Activated CD8-positive, alpha-beta memory T cell treated with anti-CD3 and anti-CD28 coated beads for 4 hours (primary cell): Measurements from ENCODE around the gene PIK3R1.

Source experiments
- DNase-seq, 2 donors: peaks; one replicate each; pipeline ENCODE4 v3.0.0-alpha.2; 2020; ENCODE audit warnings: low read depth in 2 of 2

The PIK3R1 gene

DNA sequence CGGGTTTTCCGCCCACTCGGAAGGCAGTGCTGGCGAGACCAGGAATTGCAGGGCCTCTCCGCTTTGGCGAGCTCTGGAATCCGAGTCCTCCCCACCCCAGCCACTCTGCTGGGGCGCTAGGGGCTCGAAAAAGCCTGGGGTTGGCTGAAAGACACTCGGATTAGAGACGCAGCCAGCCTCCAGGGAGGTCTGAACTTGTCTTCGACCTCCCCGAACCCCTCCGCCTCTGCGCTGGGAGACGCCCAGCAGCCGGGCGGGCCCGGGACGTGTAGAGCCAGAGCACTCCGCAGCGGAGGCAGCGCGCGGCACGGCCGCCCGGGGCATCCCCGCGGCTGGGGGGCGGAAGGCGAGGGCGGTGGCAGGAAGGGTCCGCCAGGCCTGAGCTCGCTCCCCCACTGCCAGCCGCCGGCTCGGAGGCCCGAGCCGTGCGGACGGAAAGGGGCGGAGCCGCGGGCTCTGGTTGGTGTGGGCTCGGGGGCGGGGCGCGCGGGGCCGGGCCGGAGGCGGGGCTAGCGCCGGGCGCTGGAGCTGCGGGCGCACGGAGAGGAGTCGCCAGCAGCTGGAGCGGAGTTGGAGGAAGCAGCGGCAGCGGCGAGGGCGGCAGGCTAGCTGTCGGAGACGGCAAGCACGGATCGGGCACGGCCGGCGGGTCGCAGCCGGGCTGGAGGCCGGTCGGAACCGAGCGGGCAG lies at the start of gene PIK3R1:
Gene PIK3R1, plus strand, starts transcription at position 549 of the 690 bp plus-strand sequence. CDS start 10,920 bp downstream, outside the sequence.
- DNase-seq: peak; percentile 79 to 81

DNA sequence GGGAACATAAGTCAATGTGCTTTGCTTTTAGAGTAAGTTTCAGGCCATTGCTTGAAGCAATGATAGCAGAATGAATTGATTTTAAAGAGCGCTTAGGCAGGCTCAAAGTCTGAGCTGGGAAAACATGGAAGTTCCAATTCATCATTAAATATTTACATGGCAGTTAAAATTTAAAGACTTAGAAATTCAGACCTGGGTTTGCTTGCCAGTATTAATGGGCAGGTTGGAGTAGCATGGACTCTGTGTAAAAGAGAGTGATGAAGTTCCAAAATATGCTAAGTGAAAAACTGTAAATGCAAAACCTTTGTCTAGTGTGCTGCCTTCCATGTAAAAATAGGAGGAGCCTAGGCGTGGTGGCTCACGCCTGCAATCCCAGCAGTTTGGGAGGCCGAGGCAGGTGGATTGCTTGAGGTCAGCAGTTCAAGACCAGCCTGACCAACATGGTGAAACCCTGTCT lies 48.3 kb upstream of the PIK3R1 start:
- no peak for DNase-seq

DNA sequence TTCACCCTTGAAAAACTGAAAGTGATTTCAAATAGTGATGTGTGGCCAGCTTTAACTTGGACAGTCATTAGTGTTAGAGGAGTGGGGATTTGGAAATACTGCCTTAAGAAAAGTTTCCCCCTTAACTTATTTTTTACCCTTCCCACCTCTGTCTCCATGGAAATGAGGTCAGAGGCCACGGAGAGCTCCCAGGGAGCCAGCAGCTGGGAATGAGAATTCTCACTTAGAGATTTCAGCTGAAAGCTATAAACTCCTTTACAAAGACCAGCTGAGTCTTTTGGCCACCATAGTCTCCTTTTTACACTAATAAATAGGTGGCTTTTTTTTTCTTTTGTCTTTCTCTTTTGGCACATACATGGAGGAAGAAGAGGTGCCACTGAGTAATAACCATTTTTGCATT lies 45.7 kb upstream of the PIK3R1 start:
- DNase-seq: no peak

DNA sequence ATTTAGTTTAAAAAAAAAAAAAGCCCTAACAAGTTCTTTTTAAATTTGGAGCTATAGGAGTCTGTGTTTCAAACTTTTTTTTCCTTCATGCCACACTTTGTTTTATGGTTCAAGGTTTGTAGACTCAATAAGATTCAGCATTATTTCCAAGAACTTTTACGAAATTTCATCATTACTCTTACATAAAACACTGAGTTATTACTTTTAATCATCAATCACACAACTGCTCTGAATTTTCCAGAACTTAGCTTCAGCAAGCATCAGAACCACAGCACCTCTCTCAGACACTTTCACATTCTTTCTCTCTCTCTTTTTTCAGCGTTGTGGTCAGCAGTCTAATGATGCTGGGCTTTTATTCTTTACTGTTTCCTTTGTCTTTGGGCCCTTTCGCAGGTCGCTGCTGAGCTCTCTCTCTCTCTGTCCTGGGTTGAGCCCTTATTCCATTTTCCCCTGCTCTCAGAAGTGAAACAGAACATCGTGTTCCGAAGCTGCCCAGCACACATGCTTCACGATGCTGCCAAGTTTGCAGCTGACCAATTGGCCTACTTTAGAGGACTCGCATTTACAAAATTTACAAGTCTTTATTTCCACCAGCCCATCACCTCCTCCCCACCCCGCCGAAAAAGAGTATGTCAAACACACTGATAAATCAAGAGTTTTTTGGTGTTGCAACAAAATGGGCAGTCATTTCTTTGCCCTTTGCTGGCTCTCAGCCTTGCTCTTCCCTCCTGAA lies 44.6 kb upstream of the PIK3R1 start:
- no peak for DNase-seq

DNA sequence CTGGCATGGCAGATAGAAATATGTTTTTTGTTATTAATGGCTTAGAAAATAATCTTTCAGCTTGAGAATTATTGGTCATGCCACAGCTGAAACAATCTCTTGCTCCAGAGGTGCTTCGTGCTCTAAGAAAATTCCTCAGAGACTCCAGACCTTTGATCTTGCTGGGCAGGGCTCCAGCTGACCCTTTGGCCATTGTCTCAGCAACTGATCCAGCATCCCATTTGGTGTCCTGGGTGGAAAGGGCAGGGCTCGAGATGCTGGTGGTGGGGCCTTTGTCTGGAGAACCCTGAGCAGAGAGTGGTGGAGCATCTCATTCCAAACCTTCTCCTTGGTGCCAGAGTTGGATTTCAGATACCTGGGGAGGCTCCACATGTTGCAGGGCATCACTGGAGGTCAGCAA lies 43.2 kb upstream of the PIK3R1 start:
- no peak for DNase-seq

DNA sequence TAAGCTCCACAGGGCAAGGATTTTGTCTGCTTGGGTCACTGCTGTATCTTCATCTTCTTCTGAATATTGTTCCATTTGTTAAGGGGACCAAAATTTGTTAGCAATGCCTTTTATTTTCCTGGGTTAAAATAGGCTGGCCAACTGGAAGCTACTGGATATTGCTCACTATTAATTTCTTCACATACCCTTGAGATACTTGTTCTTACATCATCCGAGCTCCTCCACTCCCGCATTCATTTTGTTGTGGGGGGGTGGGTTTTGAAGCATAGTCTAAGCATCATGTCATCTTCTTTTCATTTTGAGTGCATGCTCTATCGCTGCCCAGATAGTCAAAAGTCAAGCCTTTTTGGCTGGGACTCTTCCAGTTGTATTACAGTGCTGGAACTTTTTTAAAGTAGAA lies 42.5 kb upstream of the PIK3R1 start:
- no peak for DNase-seq

DNA sequence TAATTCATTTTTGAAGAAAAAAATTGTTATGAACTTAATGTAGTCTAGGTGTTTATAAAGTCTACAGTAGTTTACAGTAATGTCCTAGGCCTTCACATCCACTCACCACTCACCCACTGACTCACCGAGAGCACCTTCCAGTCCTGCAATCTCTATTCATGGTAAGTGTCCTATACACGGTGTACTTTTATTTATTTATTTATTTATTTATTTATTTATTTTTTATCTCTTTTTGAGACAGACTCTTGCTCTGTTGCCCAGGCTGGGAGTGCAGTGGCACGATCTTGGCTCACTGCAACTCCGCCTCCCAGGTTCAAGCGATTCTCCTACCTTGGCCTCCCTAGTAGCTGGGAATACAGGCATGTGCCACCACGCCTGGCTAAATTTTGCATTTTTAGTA lies 39.3 kb upstream of the PIK3R1 start:
- DNase-seq: no peak

DNA sequence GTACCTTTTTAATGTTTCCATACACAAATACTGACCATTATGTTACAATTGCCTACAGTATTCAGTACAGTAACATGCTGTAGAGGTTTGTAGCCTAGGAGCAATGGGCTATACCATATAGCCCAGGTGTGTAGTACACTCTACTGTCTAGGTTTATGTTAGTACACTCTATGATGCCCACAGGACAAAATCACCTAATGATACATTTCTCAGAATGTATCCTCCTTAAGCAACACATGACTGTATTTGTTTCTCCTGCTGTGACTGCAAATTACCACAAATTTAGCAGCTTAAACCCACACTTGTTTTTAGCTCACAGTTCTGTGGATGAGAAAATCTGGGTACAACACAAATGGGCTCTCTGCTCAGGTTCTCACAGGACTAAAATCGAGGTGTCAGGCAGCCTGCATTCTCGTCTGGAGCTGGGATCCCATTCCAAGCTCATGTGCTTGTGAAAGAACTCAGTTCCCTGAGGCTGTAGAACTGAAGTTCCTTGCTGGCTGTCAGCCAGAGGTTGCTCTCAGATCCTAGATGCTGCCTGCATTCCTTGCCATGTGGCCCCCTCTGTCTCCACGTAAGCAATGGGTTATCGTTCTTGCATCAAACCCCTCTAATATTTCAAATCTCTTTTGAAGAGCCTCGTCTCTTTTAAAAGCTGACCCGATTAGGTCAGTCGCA lies 38.6 kb upstream of the PIK3R1 start:
- no peak for DNase-seq

DNA sequence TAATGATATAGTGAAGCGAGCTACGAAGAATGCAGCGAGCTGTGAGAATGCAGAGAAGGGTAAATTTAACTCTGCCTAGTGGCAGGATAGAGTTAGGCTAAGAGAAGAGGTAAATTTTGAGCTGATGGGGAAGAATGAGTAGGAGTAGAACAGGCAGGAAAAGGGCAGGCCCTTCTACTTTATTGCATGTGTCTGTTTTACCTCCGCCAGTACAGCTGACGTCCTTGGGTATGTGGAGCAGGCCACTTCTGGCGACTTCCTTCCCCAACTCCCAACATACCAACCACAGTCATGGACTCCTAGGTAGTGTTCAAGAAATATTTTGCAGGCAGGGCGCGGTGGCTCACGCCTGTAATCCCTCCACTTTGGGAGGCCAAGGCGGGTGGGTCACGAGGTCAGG lies 37.9 kb upstream of the PIK3R1 start:
- no peak for DNase-seq

DNA sequence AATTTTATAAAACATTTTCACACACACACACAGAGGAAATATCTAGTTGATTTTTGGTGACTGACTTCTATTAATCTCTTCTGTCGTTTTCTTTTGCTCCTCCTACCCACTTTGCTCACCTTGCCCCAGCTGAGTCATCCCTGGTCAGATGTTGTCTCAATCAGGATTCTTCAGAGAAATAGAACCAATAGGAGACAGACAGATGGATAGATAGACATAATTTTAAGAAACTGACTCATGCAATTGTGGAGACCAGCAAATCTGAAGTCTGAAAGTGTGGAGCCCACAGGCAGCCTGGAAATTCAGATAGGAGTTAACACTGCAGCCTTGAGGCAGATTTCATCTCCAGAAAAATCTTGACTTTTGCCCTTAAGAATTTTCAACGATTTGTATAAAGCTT lies 37.0 kb upstream of the PIK3R1 start:
- DNase-seq: peak in 1 of 2 donors; percentile 4

DNA sequence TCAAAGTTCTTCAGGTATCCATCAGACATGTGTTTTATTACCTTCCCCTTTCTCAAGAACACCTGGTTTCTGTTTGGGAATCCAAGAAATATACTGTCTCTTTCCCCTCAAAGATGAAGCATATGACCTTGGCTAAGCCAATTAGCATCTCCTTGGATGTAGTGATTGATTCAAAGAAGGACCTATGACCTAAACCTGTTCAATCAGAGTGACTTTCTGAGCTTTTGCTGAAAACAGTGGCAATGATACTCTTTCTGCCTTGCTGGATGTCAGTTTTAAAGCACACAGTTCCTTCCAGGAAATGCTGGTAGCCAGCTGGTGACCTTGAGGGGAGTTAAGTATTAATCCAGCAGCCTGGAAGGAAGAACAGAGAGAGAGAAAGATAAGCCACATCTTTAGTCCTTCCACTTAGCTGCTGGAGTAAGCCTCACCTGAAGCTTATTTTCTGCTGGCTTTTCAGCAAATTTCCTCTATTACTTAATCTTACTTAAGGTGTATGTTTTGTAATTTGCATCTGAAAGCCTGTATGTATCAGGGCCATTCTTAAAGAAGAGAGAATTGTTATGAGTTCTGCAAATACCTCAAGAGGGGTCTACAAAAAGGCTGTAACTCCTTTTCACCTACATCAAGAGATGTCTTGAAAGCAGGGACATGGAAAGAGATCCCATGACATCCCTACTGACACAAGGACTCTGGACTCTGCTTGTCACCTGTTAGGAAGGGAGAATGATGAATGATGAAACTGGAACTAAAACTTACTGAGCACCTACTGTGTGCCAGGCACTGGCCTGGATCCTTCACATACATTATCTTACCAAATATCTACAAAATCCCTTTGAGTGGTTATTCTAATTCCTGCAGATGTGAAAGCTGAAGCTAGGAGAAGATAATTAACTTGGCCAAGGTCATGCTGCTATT lies 35.2 kb upstream of the PIK3R1 start:
- DNase-seq: no peak

DNA sequence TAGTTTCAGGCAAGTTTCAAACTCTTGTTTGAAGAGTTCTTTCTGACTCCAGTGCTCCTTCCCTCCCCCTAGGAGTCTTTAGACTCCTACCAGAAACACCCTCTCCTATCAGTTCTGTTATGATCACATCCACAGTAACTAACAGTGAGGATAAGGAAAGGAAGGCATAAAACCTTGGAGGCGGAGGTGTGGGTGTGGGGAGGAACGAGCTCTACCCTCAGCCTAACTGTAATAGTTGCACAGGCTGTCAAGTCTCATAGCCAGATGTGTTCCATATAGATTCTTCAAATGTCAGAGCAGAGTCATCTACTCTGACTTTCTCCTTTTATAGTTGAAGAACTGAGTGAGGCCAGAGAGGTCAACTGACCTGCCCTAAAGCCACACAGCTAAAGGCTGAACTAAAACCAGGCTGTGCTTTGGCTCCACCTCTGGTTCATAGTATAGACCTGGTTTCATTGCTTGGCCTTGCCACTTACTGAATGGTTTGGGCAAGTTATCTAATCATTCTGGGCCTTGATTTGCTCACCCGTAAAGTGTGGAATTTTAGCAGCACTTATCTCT lies 34.4 kb upstream of the PIK3R1 start:
- no peak for DNase-seq

DNA sequence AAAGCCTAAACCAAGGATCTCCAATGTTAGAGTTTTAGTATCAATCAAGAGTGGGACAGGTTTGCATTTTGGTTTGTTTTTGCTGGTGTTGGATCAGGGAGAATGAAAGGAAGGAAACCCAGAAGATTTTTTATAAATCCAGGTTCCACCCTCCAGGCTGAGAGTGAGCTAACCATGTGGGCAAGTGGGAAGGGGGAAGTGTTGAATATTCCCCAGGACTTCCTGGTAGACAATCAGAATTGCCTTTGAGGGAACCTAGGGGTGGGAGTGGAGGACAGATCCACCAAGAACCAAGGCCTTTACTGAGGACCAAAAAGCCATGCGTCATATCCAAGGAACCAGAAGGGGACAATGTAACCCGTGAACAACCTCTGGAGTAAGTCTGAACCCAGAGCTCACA lies 33.5 kb upstream of the PIK3R1 start:
- no peak for DNase-seq

DNA sequence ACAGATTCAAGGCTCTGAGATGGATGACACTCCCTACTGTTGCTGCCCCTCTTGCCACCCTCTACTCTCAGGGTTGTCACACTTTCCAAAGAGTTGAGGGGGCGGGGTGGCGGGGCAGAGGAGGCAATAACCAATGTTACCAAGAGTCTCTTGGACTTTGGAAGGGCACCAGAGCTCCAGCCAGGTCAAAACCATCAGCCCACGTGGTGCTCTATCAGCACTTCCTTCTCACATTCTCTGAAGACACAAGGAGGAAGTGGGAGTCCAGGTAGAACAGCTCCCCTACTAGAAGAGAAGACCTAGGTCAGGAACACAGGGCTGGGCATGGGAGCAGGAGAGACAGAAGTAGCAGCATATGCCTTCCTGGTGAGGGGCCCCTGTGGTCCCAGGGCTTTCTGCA lies 33.0 kb upstream of the PIK3R1 start:
- no peak for DNase-seq

DNA sequence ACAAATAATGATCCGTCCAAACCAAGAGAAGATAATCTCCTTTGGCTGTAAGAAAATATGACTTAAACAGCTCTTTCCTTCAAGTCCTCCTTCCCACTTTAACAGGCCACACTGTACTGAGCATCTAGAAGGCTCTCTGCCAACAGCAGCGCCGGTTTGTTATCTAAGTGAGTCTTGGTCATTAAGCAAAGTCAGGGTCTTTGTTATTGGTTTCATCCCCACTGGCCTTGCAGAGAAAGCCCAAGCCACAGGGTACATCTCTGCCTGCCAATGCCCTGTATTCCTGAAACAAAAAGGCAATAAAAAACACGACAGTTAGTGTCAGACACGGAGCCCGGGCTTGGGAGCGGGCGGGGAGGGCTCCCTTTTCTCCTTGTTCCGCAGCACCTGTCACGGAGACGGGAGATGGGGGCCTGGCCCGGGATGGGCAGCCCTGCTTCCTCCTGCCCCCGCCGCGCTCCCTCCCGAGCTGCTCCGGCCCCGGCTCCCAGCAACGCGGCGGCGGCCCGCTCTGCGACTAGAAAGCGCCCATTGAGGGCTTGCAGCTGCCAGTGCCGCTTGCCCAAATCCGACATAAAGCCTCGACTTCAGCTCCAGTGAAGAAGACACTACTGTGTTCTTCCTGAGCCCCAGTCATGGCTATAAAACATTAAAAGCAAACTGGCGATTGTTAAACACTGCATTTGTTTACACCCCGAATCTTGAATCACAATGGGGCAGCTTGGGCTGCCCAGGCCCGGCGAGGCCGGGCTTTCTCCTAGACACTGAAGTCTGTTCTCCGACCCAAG lies 28.1 kb upstream of the PIK3R1 start:
- DNase-seq: no peak

DNA sequence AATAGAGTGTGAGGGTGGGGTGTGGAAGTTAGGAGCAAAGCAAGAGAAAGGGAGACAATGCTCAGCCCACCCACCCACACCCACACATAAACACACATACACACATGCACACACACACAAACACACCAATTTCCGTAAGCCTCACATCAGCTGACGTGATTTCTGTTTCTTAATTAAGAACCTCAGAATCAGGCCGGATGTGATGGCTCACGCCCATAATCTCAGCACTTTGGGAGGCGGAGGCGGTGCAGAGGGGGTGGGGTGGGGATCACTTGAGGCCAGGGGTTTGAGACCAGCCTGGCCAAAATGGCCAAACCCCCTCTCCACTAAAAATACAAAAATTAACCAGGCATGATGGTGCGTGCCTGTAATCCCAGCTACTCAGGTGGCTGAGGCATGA lies 26.4 kb upstream of the PIK3R1 start:
- no peak for DNase-seq

DNA sequence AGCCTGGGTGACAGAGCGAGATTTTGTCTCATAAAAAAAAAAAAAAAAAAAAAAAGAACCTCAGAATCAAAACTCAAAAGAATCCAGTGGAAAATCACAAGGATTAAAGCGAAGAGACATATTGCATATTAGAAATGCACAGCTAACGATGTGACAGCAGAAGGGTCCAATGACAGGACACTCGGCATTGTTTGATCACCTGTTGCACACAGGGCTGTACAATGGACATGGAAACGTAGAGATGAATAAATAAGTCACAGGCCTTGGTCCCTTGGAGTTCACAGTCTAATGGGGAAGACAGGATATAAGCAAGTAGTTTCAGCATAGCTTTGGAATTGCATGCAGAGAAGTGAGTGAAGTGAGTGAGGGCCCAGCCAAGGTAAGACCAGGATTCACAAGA lies 25.9 kb upstream of the PIK3R1 start:
- no peak for DNase-seq

DNA sequence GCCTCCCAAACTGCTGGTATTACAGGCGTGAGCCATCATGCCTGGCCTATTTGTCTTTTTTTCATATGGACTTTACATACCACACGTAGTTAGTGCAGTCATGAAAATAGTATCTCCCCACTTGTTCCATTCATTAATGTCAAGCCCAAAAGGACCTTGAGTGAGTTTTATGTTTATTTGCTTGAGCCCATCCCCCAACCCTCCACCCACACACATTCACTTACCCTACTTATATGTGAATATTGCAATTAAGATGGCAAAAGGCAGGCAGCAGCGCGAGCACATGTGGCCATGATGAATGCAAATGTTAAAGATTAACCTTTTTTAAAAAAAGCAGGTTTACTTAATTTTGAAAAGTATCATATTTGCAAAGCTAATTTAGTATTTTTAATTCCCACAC lies 24.9 kb upstream of the PIK3R1 start:
- no peak for DNase-seq

DNA sequence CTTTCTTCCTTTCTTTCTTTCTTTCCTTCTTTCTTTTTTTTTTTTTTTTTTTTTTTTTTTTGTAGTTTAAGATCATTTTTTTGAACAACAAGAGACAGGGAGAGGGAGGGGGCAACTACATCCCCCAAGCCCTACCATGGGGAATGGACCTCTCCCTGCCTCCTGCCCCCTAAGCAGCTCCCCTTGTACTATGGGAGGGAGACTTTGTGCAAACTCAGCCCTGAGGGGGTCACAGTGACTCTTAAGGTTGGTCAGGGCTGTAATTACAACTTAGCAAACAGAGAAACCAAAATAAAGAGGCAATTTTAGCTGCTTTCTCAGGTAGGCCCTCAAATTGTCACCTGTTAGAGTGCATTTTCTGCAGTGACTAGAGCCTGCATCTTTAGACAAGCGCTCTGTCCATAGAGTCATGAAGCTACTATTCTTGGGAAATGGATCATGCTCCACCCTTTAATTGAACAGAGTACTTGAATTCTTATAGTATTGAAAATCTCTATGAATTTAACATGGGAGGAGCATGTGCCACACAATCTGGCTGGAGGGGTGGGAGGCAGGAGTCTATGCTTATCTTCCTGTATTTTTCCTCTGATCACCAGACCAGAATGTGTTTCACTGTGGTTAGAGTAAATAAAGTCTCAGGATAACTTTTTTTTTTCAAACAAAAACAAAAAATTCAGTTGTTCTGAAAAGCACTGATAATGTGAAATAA lies 24.3 kb upstream of the PIK3R1 start:
- DNase-seq: no peak

DNA sequence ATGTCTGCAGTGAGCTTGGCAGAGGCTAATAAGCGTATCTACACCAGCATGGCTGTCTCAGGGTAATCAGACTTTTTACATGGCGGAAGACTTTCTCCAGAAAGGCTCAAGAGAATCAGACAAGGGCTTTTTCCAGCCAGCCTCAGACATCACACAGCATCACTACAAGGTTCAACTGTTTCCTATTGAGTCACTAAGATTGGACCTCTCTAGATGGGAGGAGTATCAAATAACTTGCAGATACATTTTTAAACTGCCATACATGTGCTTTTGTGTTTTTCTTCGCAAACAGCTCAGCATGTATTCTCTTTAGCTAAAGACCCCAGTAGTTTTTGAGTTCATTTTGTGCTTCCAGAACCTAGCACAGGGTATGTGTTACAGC lies 22.9 kb upstream of the PIK3R1 start:
- DNase-seq: no peak
